Measurements from ENCODE around the gene SLC29A3.
"Not testable (repeated sequence)": the region's sequence is repeated elsewhere in the genome, so short reads cannot be mapped to it uniquely, and the experiment has no call there.

Gene SLC29A3

GRCh38 chr10:71319042-71319799 is at the start of gene SLC29A3:
SLC29A3 (plus strand) TSS chr10:71319259; CDS start chr10:71319310, 51 bp downstream.
- TF ChIP-seq CTCF (IDR thresholded peaks at IDR 0.05; ENCODE audit: extremely low read depth, insufficient read depth, missing control alignments) = peak; percentile 80
- DNase-seq (ENCODE audit: low spot score) = peak; percentile 94
- in situ Hi-C loops (cut with MboI; ENCODE audit: low pct_unique_long_range_greater_than_20kb, low sequenced_read_pairs, unreplicated experiment) = loop anchor here (10.0 kb wide), 2 partner anchors 246 to 396 kb away; partner anchors contain the start of gene C10orf105

DNA sequence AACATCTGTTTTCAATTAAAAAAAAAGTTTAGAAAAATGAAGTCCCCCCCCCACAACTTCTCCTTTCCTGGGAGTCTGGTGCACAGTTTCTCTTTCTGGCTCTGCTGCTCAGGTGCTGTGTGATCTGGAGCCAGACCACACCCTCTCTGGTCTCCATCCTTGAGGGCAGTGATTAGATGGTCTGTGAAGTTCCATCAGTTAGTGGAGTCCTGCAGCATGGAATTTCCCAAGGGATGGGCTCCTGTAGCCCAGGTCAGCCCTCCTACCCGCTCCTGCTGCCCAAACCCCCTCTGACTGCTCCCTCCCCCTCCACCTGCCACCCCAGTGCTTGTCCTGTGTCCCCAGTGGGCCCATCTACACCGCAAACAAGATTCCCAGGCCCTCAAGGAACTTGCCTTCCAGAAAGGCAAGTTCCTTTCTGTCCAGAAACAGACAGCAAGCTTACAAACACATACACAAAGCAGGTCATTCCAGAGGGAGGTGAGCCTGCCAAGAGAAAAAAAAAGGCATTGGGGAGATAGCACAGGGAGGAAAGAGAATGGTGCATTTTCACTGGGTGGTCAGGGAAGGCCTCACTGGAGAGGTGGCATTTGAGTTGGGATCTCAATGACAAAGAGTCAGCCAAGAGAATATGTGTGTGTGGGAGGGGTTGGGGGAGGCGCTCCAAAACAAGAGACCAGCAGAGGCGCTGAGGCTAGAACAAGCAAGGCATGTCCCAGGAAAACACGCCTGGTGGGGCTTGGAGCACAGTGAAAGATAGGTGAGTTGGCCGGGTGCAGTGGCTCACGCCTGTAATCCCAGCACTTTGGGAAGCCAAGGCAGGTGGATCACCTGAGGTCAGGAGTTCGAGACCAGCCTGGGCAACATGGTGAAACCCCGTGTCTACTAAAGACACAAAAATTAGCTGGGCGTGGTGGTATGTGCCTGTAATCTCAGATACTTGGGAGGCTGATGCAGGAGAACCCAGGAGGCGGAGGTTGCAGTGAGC is 49.5 kb upstream of the SLC29A3 start:
- DNase-seq (ENCODE audit: low spot score) = no peak
- in situ Hi-C loops (cut with MboI; ENCODE audit: low pct_unique_long_range_greater_than_20kb, low sequenced_read_pairs, unreplicated experiment) = no loop called here
- no peak for TF ChIP-seq CTCF (IDR thresholded peaks at IDR 0.05; ENCODE audit: extremely low read depth, insufficient read depth, missing control alignments)

- DNase-seq (ENCODE audit: low spot score) = peak; percentile 84
- in situ Hi-C loops (cut with MboI; ENCODE audit: low pct_unique_long_range_greater_than_20kb, low sequenced_read_pairs, unreplicated experiment) = no loop called here
- peak; percentile 75 for TF ChIP-seq CTCF (IDR thresholded peaks at IDR 0.05; ENCODE audit: extremely low read depth, insufficient read depth, missing control alignments)
These were observed 48.5 kb upstream of the SLC29A3 start for GRCh38 chr10:71270301-71271220.

GRCh38 chr10:71271662-71272055 is 47.4 kb upstream of the SLC29A3 start:
- TF ChIP-seq CTCF (IDR thresholded peaks at IDR 0.05; ENCODE audit: extremely low read depth, insufficient read depth, missing control alignments) = no peak
- in situ Hi-C loops (cut with MboI; ENCODE audit: low pct_unique_long_range_greater_than_20kb, low sequenced_read_pairs, unreplicated experiment) = no loop called here
- DNase-seq (ENCODE audit: low spot score) = no peak

- TF ChIP-seq CTCF (IDR thresholded peaks at IDR 0.05; ENCODE audit: extremely low read depth, insufficient read depth, missing control alignments) = no peak
- no peak for DNase-seq (ENCODE audit: low spot score)
- in situ Hi-C loops (cut with MboI; ENCODE audit: low pct_unique_long_range_greater_than_20kb, low sequenced_read_pairs, unreplicated experiment) = no loop called here
These were observed 46.8 kb upstream of the SLC29A3 start for GRCh38 chr10:71272056-71272771.

GRCh38 chr10:71272974-71273373 is 46.1 kb upstream of the SLC29A3 start:
- in situ Hi-C loops (cut with MboI; ENCODE audit: low pct_unique_long_range_greater_than_20kb, low sequenced_read_pairs, unreplicated experiment); DNase-seq (ENCODE audit: low spot score): not testable (repeated sequence)

Data from GM13977 (cell line).